GM23338 (cell line): ENCODE results near the gene BRF1. TPM values are rescaled to one million over a fixed set of nuclear protein-coding genes. Genes with fewer than 3 reads are reported as not detected.

Source experiments
- ATAC-seq: fragments of 200-7000 bp; cut with Tn5 transposase; 3 replicates; pipeline ENCODE4 v1.9.1; 2020
- DNase-seq: peaks from one replicate; pipeline ENCODE4 v3.0.0-alpha.2; 2015; ENCODE audit warnings: low spot score
- H2AFZ ChIP-seq: fragments of 200-600 bp; sonication (generic); 2 replicates; pipeline ENCODE4 v1.8.0; 2016; ENCODE audit warnings: antibody characterized with exemption, mild to moderate bottlenecking, moderate library complexity
- H3F3A ChIP-seq: fragments of 200-600 bp; sonication (generic); replicated peaks from 2 replicates; pipeline ENCODE4 v1.8.0; 2017; ENCODE audit warnings: antibody characterized with exemption, mixed run types, low read depth
- H3K27ac ChIP-seq: fragments of 200-600 bp; sonication (generic); 2 replicates; pipeline ENCODE4 v1.6.1; 2016; ENCODE audit warnings: low read depth
- H3K27me3 ChIP-seq: fragments of 200-600 bp; sonication (generic); 2 replicates; pipeline ENCODE4 v1.8.0; 2016; ENCODE audit warnings: mild to moderate bottlenecking, mixed run types, moderate library complexity; ENCODE audit not compliant: insufficient read depth
- H3K36me3 ChIP-seq: fragments of 200-600 bp; sonication (generic); 2 replicates; pipeline ENCODE4 v1.8.0; 2016; ENCODE audit warnings: mild to moderate bottlenecking; ENCODE audit not compliant: insufficient read depth
- H3K4me1 ChIP-seq: fragments of 200-600 bp; sonication (generic); 2 replicates; pipeline ENCODE4 v1.8.0; 2016; ENCODE audit warnings: mild to moderate bottlenecking, moderate library complexity; ENCODE audit not compliant: insufficient read depth
- H3K4me2 ChIP-seq: fragments of 200-600 bp; sonication (generic); 2 replicates; pipeline ENCODE4 v1.7.1; 2017; ENCODE audit warnings: mixed run types
- H3K4me3 ChIP-seq: fragments of 200-600 bp; sonication (generic); 2 replicates; pipeline ENCODE4 v1.6.1; 2016; ENCODE audit warnings: mixed run types
- H3K79me2 ChIP-seq: fragments of 200-600 bp; sonication (generic); replicated peaks from 2 replicates; pipeline ENCODE4 v1.8.0; 2017; ENCODE audit warnings: mild to moderate bottlenecking; ENCODE audit not compliant: insufficient read depth
- H3K9me2 ChIP-seq: fragments of 200-600 bp; sonication (generic); 2 replicates; pipeline ENCODE4 v1.8.0; 2017; ENCODE audit not compliant: insufficient read depth
- H4K20me1 ChIP-seq: fragments of 200-600 bp; sonication (generic); replicated peaks from 2 replicates; pipeline ENCODE4 v1.8.0; 2017; ENCODE audit warnings: mild to moderate bottlenecking; ENCODE audit not compliant: insufficient read depth
- H3K27ac Mint-ChIP-seq: 2 replicates; pipeline ENCODE4 v1.8.0; 2020; ENCODE audit warnings: inconsistent platforms, mild to moderate bottlenecking, moderate library complexity, mixed read lengths
- H3K27me3 Mint-ChIP-seq: 3 replicates; pipeline ENCODE4 v1.8.0; 2022; ENCODE audit warnings: low read depth, mild to moderate bottlenecking, moderate library complexity, mixed read lengths, inconsistent platforms; ENCODE audit not compliant: insufficient read depth, poor library complexity
- H3K36me3 Mint-ChIP-seq: 3 replicates; pipeline ENCODE4 v1.8.0; 2021; ENCODE audit warnings: low read depth, mild to moderate bottlenecking, inconsistent platforms, moderate library complexity, mixed read lengths
- H3K4me1 Mint-ChIP-seq: 3 replicates; pipeline ENCODE4 v1.8.0; 2020; ENCODE audit warnings: mild to moderate bottlenecking, inconsistent platforms, mixed read lengths
- H3K4me3 Mint-ChIP-seq: 3 replicates; pipeline ENCODE4 v1.8.0; 2021; ENCODE audit warnings: moderate library complexity, mild to moderate bottlenecking, inconsistent platforms, mixed read lengths
- H3K9me3 Mint-ChIP-seq: 3 replicates; pipeline ENCODE4 v1.8.0; 2020; ENCODE audit warnings: moderate library complexity, mild to moderate bottlenecking, inconsistent platforms, mixed read lengths
- CREB1 ChIP-seq: fragments of 250-450 bp; sonication (Bioruptor Pico); IDR thresholded peaks from 2 replicates; pipeline ENCODE4 v1.5.0; 2020; ENCODE audit warnings: low read depth, mild to moderate bottlenecking, moderate library complexity
- CTCF ChIP-seq, 2 experiments: fragments of 200-600 bp in 1 of 2; sonication (generic) in 1 of 2; conservative IDR thresholded peaks; 2 replicates each; pipeline versions ENCODE4 v1.5.1 to v1.6.1; 2016 to 2017; ENCODE audit warnings: antibody characterized with exemption in 2 of 2, low read depth in 2 of 2, mild to moderate bottlenecking in 2 of 2, moderate library complexity in 1 of 2
- ETS1 ChIP-seq: IDR thresholded peaks from 2 replicates; pipeline ENCODE4 v1.6.1; 2016; ENCODE audit warnings: antibody characterized with exemption
- EZH2 ChIP-seq: fragments of 200-600 bp; sonication (generic); IDR thresholded peaks from one replicate; pipeline ENCODE4 v1.8.0; 2017; ENCODE audit warnings: antibody characterized with exemption, mild to moderate bottlenecking, low read depth; ENCODE audit not compliant: unreplicated experiment
- EZH2phosphoT487 ChIP-seq: fragments of 200-600 bp; sonication (generic); IDR thresholded peaks from one replicate; pipeline ENCODE4 v1.8.1; 2018; ENCODE audit warnings: antibody characterized with exemption; ENCODE audit not compliant: unreplicated experiment
- NANOG ChIP-seq: IDR thresholded peaks from 2 replicates; pipeline ENCODE4 v1.6.1; 2016; ENCODE audit warnings: antibody characterized with exemption, borderline replicate concordance
- POLR2AphosphoS5 ChIP-seq: IDR thresholded peaks from 2 replicates; pipeline ENCODE4 v1.6.1; 2016; ENCODE audit warnings: antibody characterized with exemption, low read depth
- STAT1 ChIP-seq: IDR thresholded peaks from one replicate; pipeline ENCODE4 v1.6.1; 2016; ENCODE audit warnings: antibody characterized with exemption; ENCODE audit not compliant: unreplicated experiment
- ZNF114 ChIP-seq: fragments of 250-450 bp; sonication (Bioruptor Pico); IDR thresholded peaks from 2 replicates; pipeline ENCODE4 v1.5.0; 2020; ENCODE audit warnings: mild to moderate bottlenecking, moderate library complexity
- ZNF331 ChIP-seq: fragments of 250-450 bp; sonication (Bioruptor Pico); IDR thresholded peaks from 2 replicates; pipeline ENCODE4 v1.5.0; 2020; ENCODE audit warnings: low read depth, mild to moderate bottlenecking, moderate library complexity
- polyA plus RNA-seq: library from polyadenylated mRNA; unstranded; fragments of >200 nt; fragmentation: Nextera tagmentation; extraction: Ambion mirVana; gene quantifications from 2 replicates; pipeline ENCODE4 v1.2.1, GENCODE V29; 2016
- total RNA-seq: library from RNA; depleted of rRNA; stranded (reverse); fragments of >200 nt; shearing (Covaris generic); gene quantifications from 2 replicates; pipeline ENCODE4 v1.2.3, GENCODE V29; 2014
- TF ChIP-seq, protein P1 (sequence below): fragments of 250-450 bp; sonication (Bioruptor Pico); IDR thresholded peaks from 2 replicates; pipeline ENCODE4 v1.5.0; 2020; ENCODE audit warnings: mild to moderate bottlenecking, moderate library complexity

The BRF1 gene
- total and polyA plus RNA-seq, 2 experiments from 2014 or later, result 8.6 to 29.9 TPM

GRCh38 chr14:105273062-105273461 lies 27.7 kb downstream of the BRF1 start:
- TF ChIP-seq NANOG (no peak), ZNF331 (CRISPR knock-in tag) (no peak), ETS1 (no peak), ZNF114 (no peak), POLR2AphosphoS5 (no peak), STAT1 (no peak), CREB1 (CRISPR knock-in tag) (no peak), EZH2phosphoT487 (no peak), CTCF (conservative IDR thresholded peaks at IDR 0.05; ENCODE audit: low read depth in 2 of 2) (no peak), EZH2 (no peak)
- Histone ChIP-seq H3K79me2 (no peaks in the 10 kb centered on the region; the same call in 1 of the 2 replicates), H4K20me1 (no peaks in the 10 kb centered on the region; the same call in 1 of the 2 replicates), H3K27me3 (no peaks in the 10 kb centered on the region), H2AFZ (no peak overlapping the region), H3K27ac (no peak overlapping the region), H3K4me3 (no peak overlapping the region), H3K4me2 (no peak overlapping the region), H3K36me3 (no peaks in the 10 kb centered on the region), H3K9me2 (no peaks in the 10 kb centered on the region), H3K4me1 (no peaks in the 10 kb centered on the region), H3F3A (no peaks in the 10 kb centered on the region)
- Mint-ChIP-seq H3K36me3 (no peaks in the 10 kb centered on the region; the same call in 2 of the 3 replicates), H3K4me1 (peaks cover 3% of the 10 kb centered on the region; the same call in 2 of the 3 replicates), H3K27ac (no peak overlapping the region), H3K9me3 (no peaks in the 10 kb centered on the region), H3K27me3 (peaks cover 5% of the 10 kb centered on the region), H3K4me3 (no peak overlapping the region)
- ATAC-seq (peak; percentile 18; the same call in 2 of the 3 replicates), DNase-seq (no peak)

GRCh38 chr14:105272623-105273022 lies 28.2 kb downstream of the BRF1 start:
- H4K20me1 ChIP-seq, result no peaks in the 10 kb centered on the region; the same call in 1 of the 2 replicates
- no peak overlapping the region for H2AFZ ChIP-seq
- ATAC-seq (peak; percentile 43), DNase-seq (peak; percentile 39)
- no peaks in the 10 kb centered on the region for H3K36me3 ChIP-seq
- Mint-ChIP-seq H3K27ac (no peak overlapping the region), H3K9me3 (no peaks in the 10 kb centered on the region), H3K36me3 (no peaks in the 10 kb centered on the region; the same call in 2 of the 3 replicates), H3K4me1 (peaks cover 3% of the 10 kb centered on the region; the same call in 2 of the 3 replicates), H3K27me3 (peaks cover 5% of the 10 kb centered on the region), H3K4me3 (no peak overlapping the region)
- H3F3A ChIP-seq, result no peaks in the 10 kb centered on the region
- H3K79me2 ChIP-seq, result no peaks in the 10 kb centered on the region; the same call in 1 of the 2 replicates
- no peaks in the 10 kb centered on the region for H3K27me3 ChIP-seq
- H3K4me3 ChIP-seq, result no peak overlapping the region
- H3K9me2 ChIP-seq, result no peaks in the 10 kb centered on the region
- no peak overlapping the region for H3K4me2 ChIP-seq
- H3K4me1 ChIP-seq, result no peaks in the 10 kb centered on the region
- no peak overlapping the region for H3K27ac ChIP-seq
- no peak for TF ChIP-seq EZH2phosphoT487
- no peak for TF ChIP-seq EZH2
- TF ChIP-seq, protein P1, sequence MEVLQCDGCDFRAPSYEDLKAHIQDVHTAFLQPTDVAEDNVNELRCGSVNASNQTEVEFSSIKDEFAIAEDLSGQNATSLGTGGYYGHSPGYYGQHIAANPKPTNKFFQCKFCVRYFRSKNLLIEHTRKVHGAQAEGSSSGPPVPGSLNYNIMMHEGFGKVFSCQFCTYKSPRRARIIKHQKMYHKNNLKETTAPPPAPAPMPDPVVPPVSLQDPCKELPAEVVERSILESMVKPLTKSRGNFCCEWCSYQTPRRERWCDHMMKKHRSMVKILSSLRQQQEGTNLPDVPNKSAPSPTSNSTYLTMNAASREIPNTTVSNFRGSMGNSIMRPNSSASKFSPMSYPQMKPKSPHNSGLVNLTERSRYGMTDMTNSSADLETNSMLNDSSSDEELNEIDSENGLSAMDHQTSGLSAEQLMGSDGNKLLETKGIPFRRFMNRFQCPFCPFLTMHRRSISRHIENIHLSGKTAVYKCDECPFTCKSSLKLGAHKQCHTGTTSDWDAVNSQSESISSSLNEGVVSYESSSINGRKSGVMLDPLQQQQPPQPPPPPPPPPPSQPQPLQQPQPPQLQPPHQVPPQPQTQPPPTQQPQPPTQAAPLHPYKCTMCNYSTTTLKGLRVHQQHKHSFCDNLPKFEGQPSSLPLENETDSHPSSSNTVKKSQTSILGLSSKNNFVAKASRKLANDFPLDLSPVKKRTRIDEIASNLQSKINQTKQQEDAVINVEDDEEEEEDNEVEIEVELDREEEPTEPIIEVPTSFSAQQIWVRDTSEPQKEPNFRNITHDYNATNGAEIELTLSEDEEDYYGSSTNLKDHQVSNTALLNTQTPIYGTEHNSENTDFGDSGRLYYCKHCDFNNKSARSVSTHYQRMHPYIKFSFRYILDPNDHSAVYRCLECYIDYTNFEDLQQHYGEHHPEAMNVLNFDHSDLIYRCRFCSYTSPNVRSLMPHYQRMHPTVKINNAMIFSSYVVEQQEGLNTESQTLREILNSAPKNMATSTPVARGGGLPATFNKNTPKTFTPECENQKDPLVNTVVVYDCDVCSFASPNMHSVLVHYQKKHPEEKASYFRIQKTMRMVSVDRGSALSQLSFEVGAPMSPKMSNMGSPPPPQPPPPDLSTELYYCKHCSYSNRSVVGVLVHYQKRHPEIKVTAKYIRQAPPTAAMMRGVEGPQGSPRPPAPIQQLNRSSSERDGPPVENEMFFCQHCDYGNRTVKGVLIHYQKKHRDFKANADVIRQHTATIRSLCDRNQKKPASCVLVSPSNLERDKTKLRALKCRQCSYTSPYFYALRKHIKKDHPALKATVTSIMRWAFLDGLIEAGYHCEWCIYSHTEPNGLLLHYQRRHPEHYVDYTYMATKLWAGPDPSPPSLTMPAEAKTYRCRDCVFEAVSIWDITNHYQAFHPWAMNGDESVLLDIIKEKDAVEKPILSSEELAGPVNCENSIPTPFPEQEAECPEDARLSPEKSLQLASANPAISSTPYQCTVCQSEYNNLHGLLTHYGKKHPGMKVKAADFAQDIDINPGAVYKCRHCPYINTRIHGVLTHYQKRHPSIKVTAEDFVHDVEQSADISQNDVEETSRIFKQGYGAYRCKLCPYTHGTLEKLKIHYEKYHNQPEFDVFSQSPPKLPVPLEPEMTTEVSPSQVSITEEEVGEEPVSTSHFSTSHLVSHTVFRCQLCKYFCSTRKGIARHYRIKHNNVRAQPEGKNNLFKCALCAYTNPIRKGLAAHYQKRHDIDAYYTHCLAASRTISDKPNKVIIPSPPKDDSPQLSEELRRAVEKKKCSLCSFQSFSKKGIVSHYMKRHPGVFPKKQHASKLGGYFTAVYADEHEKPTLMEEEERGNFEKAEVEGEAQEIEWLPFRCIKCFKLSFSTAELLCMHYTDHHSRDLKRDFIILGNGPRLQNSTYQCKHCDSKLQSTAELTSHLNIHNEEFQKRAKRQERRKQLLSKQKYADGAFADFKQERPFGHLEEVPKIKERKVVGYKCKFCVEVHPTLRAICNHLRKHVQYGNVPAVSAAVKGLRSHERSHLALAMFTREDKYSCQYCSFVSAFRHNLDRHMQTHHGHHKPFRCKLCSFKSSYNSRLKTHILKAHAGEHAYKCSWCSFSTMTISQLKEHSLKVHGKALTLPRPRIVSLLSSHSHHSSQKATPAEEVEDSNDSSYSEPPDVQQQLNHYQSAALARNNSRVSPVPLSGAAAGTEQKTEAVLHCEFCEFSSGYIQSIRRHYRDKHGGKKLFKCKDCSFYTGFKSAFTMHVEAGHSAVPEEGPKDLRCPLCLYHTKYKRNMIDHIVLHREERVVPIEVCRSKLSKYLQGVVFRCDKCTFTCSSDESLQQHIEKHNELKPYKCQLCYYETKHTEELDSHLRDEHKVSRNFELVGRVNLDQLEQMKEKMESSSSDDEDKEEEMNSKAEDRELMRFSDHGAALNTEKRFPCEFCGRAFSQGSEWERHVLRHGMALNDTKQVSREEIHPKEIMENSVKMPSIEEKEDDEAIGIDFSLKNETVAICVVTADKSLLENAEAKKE (CRISPR knock-in tag), result no peak
- TF ChIP-seq NANOG, result no peak
- TF ChIP-seq ZNF114, result no peak
- TF ChIP-seq CREB1 (CRISPR knock-in tag), result no peak
